Panc1 (cell line): ENCODE measurements around the gene MRC2. TPM values are rescaled to one million over a fixed set of nuclear protein-coding genes. Genes with fewer than 3 reads are reported as not detected.

Source experiments
- ATAC-seq: fragments of 200-7000 bp; cut with Tn5 transposase; 2 replicates; pipeline ENCODE4 v1.9.1; 2020; ENCODE audit warnings: mild to moderate bottlenecking, moderate library complexity
- BruUV-seq: library from RNA; stranded (reverse); fragments of 400-500 nt; replicated peaks from 2 replicates; lab custom pipeline; 2021; lab: Mats Ljungman, UMichigan
- CTCF ChIA-PET: fragments of 300-600 bp; sonication (Branson Sonifier 250); formaldehyde crosslinking; loops from one replicate; lab custom pipeline; 2022; ENCODE audit warnings: antibody characterized with exemption; lab: Charles Lee
- POLR2A ChIA-PET: fragments of 300-600 bp; sonication (Branson Sonifier 250); formaldehyde crosslinking; loops from one replicate; lab custom pipeline; 2022; ENCODE audit warnings: antibody characterized with exemption; lab: Charles Lee
- DNase-seq: peaks from one replicate; pipeline ENCODE4 v3.0.0-alpha.2; 2010; ENCODE audit warnings: low read depth, low spot score
- H3K27ac ChIP-seq: 2 replicates; pipeline ENCODE4 v1.5.1; 2011; ENCODE audit warnings: mild to moderate bottlenecking, low read length, inconsistent platforms
- H3K27me3 ChIP-seq: fragments of 200-500 bp; sonication (Bioruptor generic); 2 replicates; pipeline ENCODE4 v1.6.0; 2014; ENCODE audit warnings: low read length, inconsistent platforms; ENCODE audit not compliant: control insufficient read depth, insufficient read depth
- H3K36me3 ChIP-seq: fragments of 200-500 bp; sonication (Bioruptor generic); 2 replicates; pipeline ENCODE4 v1.5.1; 2014; ENCODE audit warnings: inconsistent platforms, mild to moderate bottlenecking, low read length, moderate library complexity; ENCODE audit not compliant: control insufficient read depth, insufficient read depth
- H3K4me1 ChIP-seq: 2 replicates; pipeline ENCODE4 v1.5.1; 2011; ENCODE audit warnings: inconsistent platforms, mild to moderate bottlenecking, low read length, moderate library complexity; ENCODE audit not compliant: control insufficient read depth, insufficient read depth
- H3K4me3 ChIP-seq, 2 experiments: 2 replicates each; pipeline ENCODE4 v1.5.1; 2011 to 2012; ENCODE audit warnings: low read depth in 2 of 2, low read length in 2 of 2, mild to moderate bottlenecking in 2 of 2, inconsistent platforms in 1 of 2, moderate library complexity in 1 of 2
- H3K9me3 ChIP-seq: fragments of 200-500 bp; sonication (Bioruptor generic); 2 replicates; pipeline ENCODE4 v1.5.1; 2014; ENCODE audit warnings: low read depth, mild to moderate bottlenecking, inconsistent platforms, low read length, moderate library complexity; ENCODE audit not compliant: control insufficient read depth, insufficient read depth
- CTCF ChIP-seq: fragments of 450-650 bp; IDR thresholded peaks from 2 replicates; pipeline ENCODE4 v1.5.1; 2017; ENCODE audit warnings: mild to moderate bottlenecking
- POLR2AphosphoS5 ChIP-seq: IDR thresholded peaks from 2 replicates; pipeline ENCODE4 v1.6.1; 2012; ENCODE audit warnings: mild to moderate bottlenecking, low read depth, low read length, moderate library complexity
- REST ChIP-seq, 2 experiments: IDR thresholded peaks; 2 replicates each; pipeline ENCODE4 v1.6.1; 2011 to 2012; ENCODE audit warnings: low read depth in 2 of 2, control low read depth in 1 of 2, low read length in 1 of 2, mild to moderate bottlenecking in 1 of 2, moderate library complexity in 1 of 2; ENCODE audit not compliant: insufficient read depth in 1 of 2
- SIN3A ChIP-seq: IDR thresholded peaks from 2 replicates; pipeline ENCODE4 v1.6.1; 2012; ENCODE audit warnings: low read depth, mild to moderate bottlenecking, low read length, moderate library complexity, borderline replicate concordance; ENCODE audit not compliant: insufficient read depth
- TCF7L2 ChIP-seq: IDR thresholded peaks from 2 replicates; pipeline ENCODE4 v1.6.1; 2011; ENCODE audit warnings: mild to moderate bottlenecking, low read depth, low read length, inconsistent platforms
- in situ Hi-C: cut with HindIII; loops from 2 replicates; pipeline ENCODE4 v1.10.0; 2016; ENCODE audit warnings: low sequenced_read_pairs, low pct_unique_long_range_greater_than_20kb
- intact Hi-C: fragments of 100-400 bp; cut with micrococcal nuclease; formaldehyde crosslinking; loops from one replicate; pipeline ENCODE4 v1.10.0; 2022; ENCODE audit not compliant: unreplicated experiment
- total RNA-seq: library from RNA; stranded (reverse); gene quantifications from one replicate; pipeline ENCODE4 v1.2.1, GENCODE V29; 2021; ENCODE audit not compliant: unreplicated experiment

The MRC2 gene
- total RNA-seq, 1 experiment from 2014 or later: 120 TPM

DNA sequence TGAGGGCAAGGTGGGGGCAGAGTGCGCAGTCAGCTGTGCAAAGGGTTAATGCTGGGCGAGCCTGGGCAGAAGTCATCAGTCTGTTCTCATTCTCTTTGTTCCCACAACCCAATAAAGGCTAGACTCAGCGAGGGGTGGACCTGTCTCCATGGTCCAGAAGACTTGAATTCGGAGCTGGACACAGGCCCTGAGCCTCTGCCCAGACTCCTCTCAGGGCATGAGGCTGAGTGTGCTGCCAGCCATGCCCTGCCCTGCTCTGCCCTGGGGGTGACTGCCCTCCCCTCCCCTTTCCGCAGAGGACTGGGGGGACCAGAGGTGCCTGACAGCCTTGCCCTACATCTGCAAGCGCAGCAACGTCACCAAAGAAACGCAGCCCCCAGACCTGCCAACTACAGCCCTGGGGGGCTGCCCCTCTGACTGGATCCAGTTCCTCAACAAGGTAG lies 54.5 kb downstream of the MRC2 start:
- TF ChIP-seq REST (IDR thresholded peaks at IDR 0.05; ENCODE audit: insufficient read depth in 1 of 2, low read depth in 2 of 2, low read length in 1 of 2) (no peak), CTCF (no peak), SIN3A (no peak), POLR2AphosphoS5 (no peak), TCF7L2 (no peak)
- ChIA-PET CTCF (no interaction called here), POLR2A (no interaction called here)
- in situ Hi-C loops: no loop called here
- Histone ChIP-seq H3K9me3 (no peaks in the 10 kb centered on the region), H3K4me1 (no peaks in the 10 kb centered on the region), H3K36me3 (no peaks in the 10 kb centered on the region; the same call in 1 of the 2 replicates), H3K4me3 (no peak overlapping the region), H3K27ac (no peak overlapping the region), H3K27me3 (no peaks in the 10 kb centered on the region)
- intact Hi-C loops: no loop called here
- no TSS peak for BruUV-seq
- DNase-seq (no peak), ATAC-seq (peak; percentile 36; the same call in 1 of the 2 replicates)

- Histone ChIP-seq H3K9me3 (no peaks in the 10 kb centered on the region), H3K4me3 (no peak overlapping the region), H3K4me1 (no peaks in the 10 kb centered on the region), H3K36me3 (no peaks in the 10 kb centered on the region; the same call in 1 of the 2 replicates), H3K27ac (no peak overlapping the region), H3K27me3 (no peaks in the 10 kb centered on the region)
- POLR2A ChIA-PET: interaction anchor here (0.5 kb wide), 1 partner anchor 12 kb away, joined by 3 read pairs; no protein-coding TSS in a partner anchor
- CTCF ChIA-PET: no interaction called here
- TSS peak; percentile 58 for BruUV-seq
- TF ChIP-seq REST (IDR thresholded peaks at IDR 0.05; ENCODE audit: insufficient read depth in 1 of 2, low read depth in 2 of 2, low read length in 1 of 2) (no peak), TCF7L2 (no peak), CTCF (no peak), SIN3A (no peak), POLR2AphosphoS5 (no peak)
- intact Hi-C loops: no loop called here
- DNase-seq: no peak
- ATAC-seq: no peak
- in situ Hi-C loops: no loop called here
Measured at GRCh38 chr17:62684179-62684578, 56.7 kb downstream of the MRC2 start.
